Gastrocnemius medialis (tissue), 4 donors: Measurements from ENCODE around the gene ZNF549.

Experiments
- CTCF ChIP-seq, 5 experiments: fragments of 450-650 bp in 3 of 5; fragments of 200-600 bp in 2 of 5; sonication (generic) in 2 of 5; IDR thresholded peaks in 4 of 5; conservative IDR thresholded peaks in 1 of 5; 1 replicate in 4 of 5; 2 replicates in 1 of 5; pipeline ENCODE4 v1.5.1; 2016 to 2019; ENCODE audit warnings: antibody characterized with exemption in 5 of 5, mild to moderate bottlenecking in 3 of 5, moderate library complexity in 3 of 5
- POLR2A ChIP-seq, 2 donors: fragments of 450-650 bp; IDR thresholded peaks; one replicate each; pipeline ENCODE4 v1.6.1; 2017; ENCODE audit warnings: antibody characterized with exemption in 2 of 2, mild to moderate bottlenecking in 2 of 2, moderate library complexity in 2 of 2

- TF ChIP-seq CTCF (IDR thresholded peaks at IDR 0.05 in 4 of 5, conservative IDR thresholded peaks at IDR 0.05 in 1 of 5): no peak
- no peak for TF ChIP-seq POLR2A (IDR thresholded peaks at IDR 0.05)
Observed at GRCh38 chr19:57576661-57577060, 49.5 kb downstream of the ZNF549 start.
